DND-41 (cell line): ENCODE data around the gene FBXO28.

ENCODE experiments used
- EZH2 ChIP-seq: IDR thresholded peaks from 3 replicates; pipeline ENCODE4 v1.6.1; 2012; ENCODE audit warnings: borderline replicate concordance, low read depth, mild to moderate bottlenecking, moderate library complexity, low read length, inconsistent platforms; ENCODE audit not compliant: severe bottlenecking
- TF ChIP-seq, protein P1 (sequence below): IDR thresholded peaks from 2 replicates; pipeline ENCODE4 v1.5.1; 2012; ENCODE audit warnings: borderline replicate concordance, low read length, moderate library complexity, mild to moderate bottlenecking; ENCODE audit not compliant: poor library complexity, severe bottlenecking; ENCODE audit errors: extremely low read depth

DNA sequence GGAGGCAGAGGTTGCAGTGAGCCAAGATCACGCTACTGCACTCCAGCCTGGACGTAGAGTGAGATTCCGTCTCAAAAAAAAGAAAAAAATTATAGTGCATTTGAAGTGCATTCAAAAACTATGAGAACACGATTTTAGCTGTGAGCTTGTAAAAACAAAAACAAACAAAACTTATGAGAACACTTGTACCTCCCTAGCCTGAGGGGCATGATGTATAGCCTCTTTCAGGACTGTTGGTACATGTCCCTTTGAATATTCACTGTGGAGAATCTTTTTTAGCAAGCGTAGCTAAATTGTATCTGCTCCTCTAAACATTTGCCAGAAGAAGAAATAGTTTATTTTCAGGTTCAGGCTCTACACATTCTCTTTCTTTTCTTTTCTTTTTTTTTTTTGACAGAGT, 59.6 kb downstream of the FBXO28 start:
- TF ChIP-seq, protein P1, sequence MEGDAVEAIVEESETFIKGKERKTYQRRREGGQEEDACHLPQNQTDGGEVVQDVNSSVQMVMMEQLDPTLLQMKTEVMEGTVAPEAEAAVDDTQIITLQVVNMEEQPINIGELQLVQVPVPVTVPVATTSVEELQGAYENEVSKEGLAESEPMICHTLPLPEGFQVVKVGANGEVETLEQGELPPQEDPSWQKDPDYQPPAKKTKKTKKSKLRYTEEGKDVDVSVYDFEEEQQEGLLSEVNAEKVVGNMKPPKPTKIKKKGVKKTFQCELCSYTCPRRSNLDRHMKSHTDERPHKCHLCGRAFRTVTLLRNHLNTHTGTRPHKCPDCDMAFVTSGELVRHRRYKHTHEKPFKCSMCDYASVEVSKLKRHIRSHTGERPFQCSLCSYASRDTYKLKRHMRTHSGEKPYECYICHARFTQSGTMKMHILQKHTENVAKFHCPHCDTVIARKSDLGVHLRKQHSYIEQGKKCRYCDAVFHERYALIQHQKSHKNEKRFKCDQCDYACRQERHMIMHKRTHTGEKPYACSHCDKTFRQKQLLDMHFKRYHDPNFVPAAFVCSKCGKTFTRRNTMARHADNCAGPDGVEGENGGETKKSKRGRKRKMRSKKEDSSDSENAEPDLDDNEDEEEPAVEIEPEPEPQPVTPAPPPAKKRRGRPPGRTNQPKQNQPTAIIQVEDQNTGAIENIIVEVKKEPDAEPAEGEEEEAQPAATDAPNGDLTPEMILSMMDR: no peak
- TF ChIP-seq EZH2: no peak
